GM12891 (cell line): ENCODE measurements around the gene GAK.

Source experiments
- DNase-seq: peaks from one replicate; pipeline ENCODE4 v3.0.0; 2011; ENCODE audit warnings: low spot score; ENCODE audit not compliant: insufficient read length
- FAIRE-seq: peaks from 2 replicates; lab custom pipeline; 2011; peaks lifted over from hg19 to GRCh38; lab: Jason Lieb, UNC
- PAX5 ChIP-seq: IDR thresholded peaks from 2 replicates; pipeline ENCODE4 v1.6.1; 2011; ENCODE audit warnings: low read length, moderate library complexity, mild to moderate bottlenecking; ENCODE audit not compliant: insufficient read depth, severe bottlenecking
- POLR2A ChIP-seq: IDR thresholded peaks from 2 replicates; pipeline ENCODE4 v1.6.1; 2011; ENCODE audit warnings: low read depth, low read length, control low read depth
- POLR2AphosphoS5 ChIP-seq: IDR thresholded peaks from 2 replicates; pipeline ENCODE4 v1.6.1; 2011; ENCODE audit warnings: low read depth, low read length, control low read depth
- POU2F2 ChIP-seq: IDR thresholded peaks from 2 replicates; pipeline ENCODE4 v1.6.1; 2011; ENCODE audit warnings: low read depth, mild to moderate bottlenecking, control low read depth, low read length, moderate library complexity
- SPI1 ChIP-seq: IDR thresholded peaks from 2 replicates; pipeline ENCODE4 v1.6.1; 2011; ENCODE audit warnings: low read depth, low read length, control low read depth
- TAF1 ChIP-seq: IDR thresholded peaks from 2 replicates; pipeline ENCODE4 v1.6.1; 2011; ENCODE audit warnings: low read depth, low read length, control low read depth

Gene GAK

DNA sequence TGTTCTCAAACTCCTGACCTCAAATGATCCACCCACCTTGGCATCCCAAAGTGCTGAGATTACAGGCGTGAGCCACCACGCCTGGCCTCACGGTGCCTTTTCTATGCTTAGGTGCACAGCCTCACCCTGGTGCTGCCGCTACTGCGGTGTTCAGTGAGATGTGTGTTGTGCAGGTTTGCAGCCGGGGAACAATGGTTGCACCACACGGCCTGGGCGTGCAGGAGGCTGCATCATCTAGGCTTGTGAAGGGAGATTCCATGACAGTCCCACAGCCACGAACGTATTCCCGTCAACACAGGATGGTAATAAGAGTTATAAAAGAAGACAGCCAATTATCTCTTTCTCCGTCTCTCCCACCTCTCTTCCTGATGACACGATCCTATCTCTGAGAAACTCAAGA is 128.2 kb downstream of the GAK start:
- TF ChIP-seq SPI1 = no peak
- no peak for TF ChIP-seq POLR2AphosphoS5
- TF ChIP-seq PAX5 = no peak
- TF ChIP-seq TAF1 = no peak
- TF ChIP-seq POU2F2 = no peak
- no peak for TF ChIP-seq POLR2A
- no peak for DNase-seq
- FAIRE-seq = no peak

DNA sequence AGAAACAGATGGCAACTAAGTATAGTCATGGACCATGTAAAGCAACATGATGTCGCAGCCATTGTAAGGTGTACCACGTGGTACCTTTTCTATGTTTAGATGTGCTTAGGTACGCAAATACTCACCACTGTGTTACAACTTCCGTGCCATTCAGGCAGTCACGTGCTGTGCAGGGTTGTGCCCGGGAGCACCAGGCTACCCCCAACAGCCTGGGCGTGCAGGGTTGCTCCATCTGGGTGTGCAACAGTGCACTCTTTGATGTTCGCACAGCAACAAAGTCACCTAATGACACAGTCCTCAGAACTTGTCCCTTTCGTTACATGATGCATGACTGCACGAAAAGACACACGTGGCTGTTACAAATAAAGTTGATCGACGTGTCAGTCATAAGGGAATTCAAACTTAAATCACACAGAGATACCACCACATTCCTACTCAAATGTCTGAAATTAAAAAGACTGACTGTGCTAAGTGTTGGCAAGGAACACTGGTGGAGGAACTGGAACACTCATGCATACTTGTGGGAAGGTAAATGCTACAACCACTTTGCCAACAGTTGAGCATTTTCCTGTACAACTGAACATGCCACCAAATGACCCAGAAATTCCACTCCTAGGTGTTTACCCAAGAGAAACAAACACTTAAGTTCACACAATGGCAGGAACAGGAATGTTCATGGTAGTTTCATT is 130.5 kb downstream of the GAK start:
- DNase-seq (no peak), FAIRE-seq (no peak)
- no peak for TF ChIP-seq PAX5
